H9 (cell line): Measurements from ENCODE around the gene PLA2G2F. TPM values are rescaled to one million over a fixed set of nuclear protein-coding genes. Genes with fewer than 3 reads are reported as not detected.

Source experiments
- DNase-seq: peaks from one replicate; pipeline ENCODE4 v3.0.0-alpha.2; 2017
- H2AFZ ChIP-seq: one replicate; pipeline ENCODE4 v1.6.1; 2013; ENCODE audit warnings: mild to moderate bottlenecking, low read length, control low read depth, moderate library complexity
- H2AK5ac ChIP-seq: 2 replicates; pipeline ENCODE4 v1.6.1; 2013; ENCODE audit warnings: low read length, control low read depth, mixed read lengths; ENCODE audit not compliant: insufficient read length
- H2BK120ac ChIP-seq: one replicate; pipeline ENCODE4 v1.6.1; 2013; ENCODE audit warnings: low read depth, mild to moderate bottlenecking, low read length, control low read depth, inconsistent platforms; ENCODE audit not compliant: poor library complexity, severe bottlenecking
- H2BK12ac ChIP-seq: 2 replicates; pipeline ENCODE4 v1.6.1; 2013; ENCODE audit warnings: low read length, control low read depth, mixed read lengths, low read depth; ENCODE audit not compliant: insufficient read length
- H2BK15ac ChIP-seq: 2 replicates; pipeline ENCODE4 v1.6.1; 2013; ENCODE audit warnings: low read depth, low read length, control low read depth
- H2BK20ac ChIP-seq: one replicate; pipeline ENCODE4 v1.6.1; 2013; ENCODE audit warnings: low read depth, mild to moderate bottlenecking, low read length, control low read depth, inconsistent platforms; ENCODE audit not compliant: poor library complexity, severe bottlenecking
- H2BK5ac ChIP-seq: 2 replicates; pipeline ENCODE4 v1.6.1; 2013; ENCODE audit warnings: low read length, control low read depth, mixed read lengths; ENCODE audit not compliant: insufficient read length
- H3K14ac ChIP-seq: 2 replicates; pipeline ENCODE4 v1.6.1; 2013; ENCODE audit warnings: low read length, control low read depth; ENCODE audit not compliant: insufficient read depth
- H3K18ac ChIP-seq: 2 replicates; pipeline ENCODE4 v1.6.1; 2013; ENCODE audit warnings: low read depth, mild to moderate bottlenecking, mixed read lengths, low read length, control low read depth; ENCODE audit not compliant: insufficient read length
- H3K23ac ChIP-seq: 2 replicates; pipeline ENCODE4 v1.6.1; 2013; ENCODE audit warnings: low read length, control low read depth, mixed read lengths, low read depth; ENCODE audit not compliant: insufficient read length
- H3K23me2 ChIP-seq: 2 replicates; pipeline ENCODE4 v1.6.1; 2013; ENCODE audit warnings: low read depth, mild to moderate bottlenecking, mixed read lengths, low read length, control low read depth; ENCODE audit not compliant: insufficient read length, poor library complexity, severe bottlenecking
- H3K27ac ChIP-seq: 2 replicates; pipeline ENCODE4 v1.5.1; 2013; ENCODE audit warnings: low read length, control low read depth, mixed read lengths, low read depth; ENCODE audit not compliant: insufficient read length
- H3K27me3 ChIP-seq: 2 replicates; pipeline ENCODE4 v1.6.1; 2013; ENCODE audit warnings: low read length, control low read depth, inconsistent platforms; ENCODE audit not compliant: insufficient read depth
- H3K4ac ChIP-seq: 2 replicates; pipeline ENCODE4 v1.6.1; 2013; ENCODE audit warnings: low read depth, mild to moderate bottlenecking, control low read depth, inconsistent platforms, low read length, moderate library complexity
- H3K4me1 ChIP-seq: 2 replicates; pipeline ENCODE4 v1.6.1; 2013; ENCODE audit warnings: low read length, control low read depth, inconsistent platforms; ENCODE audit not compliant: insufficient read depth
- H3K4me2 ChIP-seq: 2 replicates; pipeline ENCODE4 v1.6.1; 2013; ENCODE audit warnings: low read length, control low read depth, mixed read lengths; ENCODE audit not compliant: insufficient read length, insufficient read depth
- H3K56ac ChIP-seq: 2 replicates; pipeline ENCODE4 v1.6.1; 2013; ENCODE audit warnings: low read depth, mild to moderate bottlenecking, mixed read lengths, low read length, control low read depth; ENCODE audit not compliant: insufficient read length
- H3K79me1 ChIP-seq: 2 replicates; pipeline ENCODE4 v1.6.1; 2013; ENCODE audit warnings: low read depth, mild to moderate bottlenecking, moderate library complexity, low read length, control low read depth, inconsistent platforms; ENCODE audit not compliant: insufficient read depth, poor library complexity, severe bottlenecking
- H3K79me2 ChIP-seq: 2 replicates; pipeline ENCODE4 v1.6.1; 2013; ENCODE audit warnings: low read length, control low read depth, inconsistent platforms; ENCODE audit not compliant: insufficient read depth
- H3K9ac ChIP-seq: 2 replicates; pipeline ENCODE4 v1.6.1; 2013; ENCODE audit warnings: low read length, control low read depth, mixed read lengths; ENCODE audit not compliant: insufficient read length; ENCODE audit errors: extremely low read depth
- H3K9me3 ChIP-seq: one replicate; pipeline ENCODE4 v1.6.1; 2013; ENCODE audit warnings: low read depth, low read length, inconsistent platforms; ENCODE audit not compliant: control insufficient read depth
- H3T11ph ChIP-seq: one replicate; pipeline ENCODE4 v1.6.1; 2013; ENCODE audit warnings: mild to moderate bottlenecking, low read length, control low read depth, inconsistent platforms
- H4K20me1 ChIP-seq: one replicate; pipeline ENCODE4 v1.6.1; 2013; ENCODE audit not compliant: control insufficient read depth, insufficient read length, insufficient read depth
- H4K5ac ChIP-seq: 2 replicates; pipeline ENCODE4 v1.6.1; 2013; ENCODE audit warnings: low read depth, mild to moderate bottlenecking, mixed read lengths, low read length, control low read depth; ENCODE audit not compliant: insufficient read length
- H4K8ac ChIP-seq: replicated peaks from 2 replicates; pipeline ENCODE4 v1.6.1; 2013; ENCODE audit warnings: low read length, control low read depth, mixed read lengths, low read depth; ENCODE audit not compliant: insufficient read length
- H4K91ac ChIP-seq: 2 replicates; pipeline ENCODE4 v1.6.1; 2013; ENCODE audit warnings: low read depth, mild to moderate bottlenecking, moderate library complexity, mixed read lengths, low read length, control low read depth; ENCODE audit not compliant: insufficient read length
- H3K27ac Mint-ChIP-seq, 3 experiments: 2 replicates in 2 of 3; 3 replicates in 1 of 3; pipeline ENCODE4 v1.8.0; 2020 to 2021; ENCODE audit warnings: mixed read lengths in 3 of 3, mild to moderate bottlenecking in 1 of 3, moderate library complexity in 1 of 3
- H3K27me3 Mint-ChIP-seq: 2 replicates; pipeline ENCODE4 v1.8.0; 2021; ENCODE audit warnings: low read depth, mild to moderate bottlenecking, moderate library complexity, mixed read lengths
- H3K36me3 Mint-ChIP-seq, 3 experiments: 2 replicates in 2 of 3; 3 replicates in 1 of 3; pipeline ENCODE4 v1.8.0; 2020 to 2021; ENCODE audit warnings: low read depth in 3 of 3, mixed read lengths in 3 of 3; ENCODE audit not compliant: insufficient read depth in 1 of 3
- H3K4me1 Mint-ChIP-seq, 2 experiments: 2 replicates each; pipeline ENCODE4 v1.8.0; 2020; ENCODE audit warnings: mixed read lengths in 2 of 2
- H3K4me3 Mint-ChIP-seq, 2 experiments: 2 replicates in 1 of 2; 3 replicates in 1 of 2; pipeline ENCODE4 v1.8.0; 2020 to 2021; ENCODE audit warnings: mild to moderate bottlenecking in 2 of 2, mixed read lengths in 2 of 2, moderate library complexity in 1 of 2
- H3K9me3 Mint-ChIP-seq, 2 experiments: 2 replicates in 1 of 2; 3 replicates in 1 of 2; pipeline ENCODE4 v1.8.0; 2020; ENCODE audit warnings: mild to moderate bottlenecking in 2 of 2, mixed read lengths in 2 of 2, moderate library complexity in 1 of 2
- CTCF ChIP-seq: fragments of 200-600 bp; sonication (generic); conservative IDR thresholded peaks from 3 replicates; pipeline ENCODE4 v1.8.0; 2021; ENCODE audit warnings: antibody characterized with exemption, mild to moderate bottlenecking
- WGBS: extraction: QIAGEN DNeasy Blood & Tissue Kit; methylation state at CpG from one replicate; pipeline ENCODE4 v1.1.7; 2013; ENCODE audit warnings: missing lambda C conversion rate, low lambda C conversion rate, mixed read lengths; ENCODE audit not compliant: insufficient read length; ENCODE audit errors: extremely low coverage; 5-methylcytosine and 5-hydroxymethylcytosine counted together
- total RNA-seq: library from RNA; stranded (reverse); gene quantifications from 2 replicates; pipeline ENCODE4 v1.2.1, GENCODE V29; 2021

The PLA2G2F gene
- total RNA-seq, 1 experiment from 2014 or later: not detected

- H3K4me2 ChIP-seq: no peak overlapping the region
- H3K4me1 ChIP-seq: no peaks in the 10 kb centered on the region
- H4K5ac ChIP-seq: no peak overlapping the region
- H3K79me1 ChIP-seq: no peaks in the 10 kb centered on the region
- peaks cover 4% of the 10 kb centered on the region for H3K23me2 ChIP-seq
- no peak for DNase-seq
- no peak overlapping the region for H2BK5ac ChIP-seq
- no CpG with 5 or more reads among the region's 15 CpGs for WGBS
- H2BK15ac ChIP-seq: no peak overlapping the region
- H2AFZ ChIP-seq: no peak overlapping the region
- no peak overlapping the region for H4K91ac ChIP-seq
- no peaks in the 10 kb centered on the region for H4K20me1 ChIP-seq
- no peak overlapping the region for H3K9ac ChIP-seq
- peaks cover 6 to 16% of the 10 kb centered on the region in 2 experiments for H3K4me1 Mint-ChIP-seq
- H3K23ac ChIP-seq: no peak overlapping the region
- no peak overlapping the region for H3K27ac Mint-ChIP-seq
- H2AK5ac ChIP-seq: no peak overlapping the region
- H3K14ac ChIP-seq: no peak overlapping the region
- H3K79me2 ChIP-seq: no peaks in the 10 kb centered on the region
- no peak overlapping the region for H3K27ac ChIP-seq
- no peak overlapping the region for H3K56ac ChIP-seq
- no peak overlapping the region for H3K4ac ChIP-seq
- TF ChIP-seq CTCF: no peak
- no peaks in the 10 kb centered on the region for H3K27me3 ChIP-seq
- no peak overlapping the region for H3K18ac ChIP-seq
- no peak overlapping the region for H2BK12ac ChIP-seq
- no peak overlapping the region for H2BK20ac ChIP-seq
- H3K4me3 Mint-ChIP-seq: no peak overlapping the region
- H3K36me3 Mint-ChIP-seq: no peaks in the 10 kb centered on the region
- H4K8ac ChIP-seq: no peak overlapping the region
- 0 out of 5 replicates have a peak, but pooled peaks cover 0 to 4% of the 10 kb centered on the region in 2 experiments for H3K9me3 Mint-ChIP-seq
- peaks cover 4% of the 10 kb centered on the region; the same call in 1 of the 2 replicates for H3K27me3 Mint-ChIP-seq
- H3T11ph ChIP-seq: no peak overlapping the region
- H2BK120ac ChIP-seq: no peak overlapping the region
- no peaks in the 10 kb centered on the region for H3K9me3 ChIP-seq
These were observed 25.0 kb upstream of the PLA2G2F start for GRCh38 chr1:20114021-20114648.
